GM18873 (cell line): Measurements from ENCODE around the gene COX6A2.

Experiments used
- ATAC-seq: cut with Tn5 transposase; IDR thresholded peaks from one replicate; pipeline ENCODE4 v1.9.1; 2021; ENCODE audit warnings: mild to moderate bottlenecking, moderate library complexity, moderate number of reproducible peaks; ENCODE audit not compliant: unreplicated experiment, low FRiP score

Gene COX6A2

GRCh38 chr16:31428279-31428597 is at the start of gene COX6A2:
TSS of gene COX6A2 (minus strand) at chr16:31428360. CDS start at chr16:31428325, 35 bp downstream.
- ATAC-seq = no peak

GRCh38 chr16:31477220-31478216 is 49.4 kb upstream of the COX6A2 start:
- no peak for ATAC-seq

GRCh38 chr16:31476303-31477219 is 48.4 kb upstream of the COX6A2 start:
- ATAC-seq = no peak

- no peak for ATAC-seq
These were observed 47.8 kb upstream of the COX6A2 start for GRCh38 chr16:31475946-31476302.

GRCh38 chr16:31474773-31475738 is 46.9 kb upstream of the COX6A2 start:
- no peak for ATAC-seq

- no peak for ATAC-seq
These were observed 46.1 kb upstream of the COX6A2 start for GRCh38 chr16:31474173-31474714.

- ATAC-seq = no peak
These were observed 45.3 kb upstream of the COX6A2 start for GRCh38 chr16:31473264-31473984.

GRCh38 chr16:31472709-31473203 is 44.6 kb upstream of the COX6A2 start:
- no peak for ATAC-seq

- ATAC-seq = no peak
These were observed 43.9 kb upstream of the COX6A2 start, which contains the start of gene TGFB1I1 for GRCh38 chr16:31471875-31472708. TSS of gene TGFB1I1 (plus strand) at chr16:31472152. CDS start at chr16:31472189, 37 bp downstream.

- ATAC-seq = no peak
These were observed 43.2 kb upstream of the COX6A2 start for GRCh38 chr16:31471241-31471874.

- no peak for ATAC-seq
These were observed 42.5 kb upstream of the COX6A2 start for GRCh38 chr16:31470615-31471014.

GRCh38 chr16:31467858-31468257 is 39.7 kb upstream of the COX6A2 start:
- ATAC-seq = no peak

GRCh38 chr16:31467151-31467773 is 39.1 kb upstream of the COX6A2 start:
- no peak for ATAC-seq

GRCh38 chr16:31466381-31466841 is 38.3 kb upstream of the COX6A2 start:
- ATAC-seq = no peak

GRCh38 chr16:31465788-31466370 is 37.7 kb upstream of the COX6A2 start:
- ATAC-seq = no peak

GRCh38 chr16:31464781-31465260 is 36.7 kb upstream of the COX6A2 start:
- ATAC-seq = no peak
